Measurements from ENCODE around the gene OR12D1.
"Not testable (repeated sequence)": the region's sequence is repeated elsewhere in the genome, so short reads cannot be mapped to it uniquely, and the experiment has no call there.

Gene OR12D1

DNA sequence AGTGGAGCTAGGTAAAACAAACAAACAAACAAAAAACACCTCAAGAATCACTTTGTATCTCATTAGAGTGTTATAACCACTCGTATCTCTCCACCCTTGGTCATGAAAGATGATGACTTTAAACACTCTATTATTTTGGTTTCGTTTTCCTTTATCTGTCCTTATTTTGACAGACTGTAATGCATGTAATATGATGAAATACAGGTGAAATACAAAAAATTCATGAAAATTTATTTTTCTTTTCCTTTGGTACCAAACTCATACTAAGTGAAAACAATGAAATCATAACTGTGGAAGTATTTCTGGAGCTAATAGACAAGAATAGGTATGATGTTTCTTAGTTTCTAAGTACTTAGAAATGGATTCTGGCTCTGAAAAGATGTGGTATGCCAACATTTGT, 15.2 kb upstream of the OR12D1 start:
- CTCF ChIA-PET: interaction anchor here (1.1 kb wide), 1 partner anchor 10 kb away, joined by 3 read pairs; no protein-coding TSS in a partner anchor
- TF ChIP-seq, protein P1, sequence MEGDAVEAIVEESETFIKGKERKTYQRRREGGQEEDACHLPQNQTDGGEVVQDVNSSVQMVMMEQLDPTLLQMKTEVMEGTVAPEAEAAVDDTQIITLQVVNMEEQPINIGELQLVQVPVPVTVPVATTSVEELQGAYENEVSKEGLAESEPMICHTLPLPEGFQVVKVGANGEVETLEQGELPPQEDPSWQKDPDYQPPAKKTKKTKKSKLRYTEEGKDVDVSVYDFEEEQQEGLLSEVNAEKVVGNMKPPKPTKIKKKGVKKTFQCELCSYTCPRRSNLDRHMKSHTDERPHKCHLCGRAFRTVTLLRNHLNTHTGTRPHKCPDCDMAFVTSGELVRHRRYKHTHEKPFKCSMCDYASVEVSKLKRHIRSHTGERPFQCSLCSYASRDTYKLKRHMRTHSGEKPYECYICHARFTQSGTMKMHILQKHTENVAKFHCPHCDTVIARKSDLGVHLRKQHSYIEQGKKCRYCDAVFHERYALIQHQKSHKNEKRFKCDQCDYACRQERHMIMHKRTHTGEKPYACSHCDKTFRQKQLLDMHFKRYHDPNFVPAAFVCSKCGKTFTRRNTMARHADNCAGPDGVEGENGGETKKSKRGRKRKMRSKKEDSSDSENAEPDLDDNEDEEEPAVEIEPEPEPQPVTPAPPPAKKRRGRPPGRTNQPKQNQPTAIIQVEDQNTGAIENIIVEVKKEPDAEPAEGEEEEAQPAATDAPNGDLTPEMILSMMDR (IDR thresholded peaks at IDR 0.05; ENCODE audit: control extremely low read depth, extremely low read depth, low read depth, missing control alignments): no peak
- no peak for DNase-seq (ENCODE audit: extremely low spot score)
- POLR2A ChIA-PET: no interaction called here

DNA sequence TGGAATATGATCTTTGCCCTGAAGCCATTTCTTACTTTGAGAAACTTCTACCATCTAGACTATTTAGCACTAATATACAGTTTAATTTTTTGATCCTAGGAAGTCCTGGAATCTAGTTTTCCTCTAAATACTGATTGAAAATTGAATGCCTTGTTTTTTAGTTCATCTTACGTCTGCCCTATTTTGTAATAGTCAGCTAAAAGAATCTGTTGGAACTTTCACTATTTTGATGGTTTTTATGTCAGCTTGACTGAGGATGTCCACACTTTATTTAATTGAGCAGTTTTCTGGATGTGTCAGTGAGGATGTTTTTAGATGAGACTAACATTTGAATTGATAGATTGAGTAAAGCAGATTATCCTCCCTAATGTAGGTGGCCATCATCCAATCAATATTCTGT, 10.9 kb upstream of the OR12D1 start:
- TF ChIP-seq, protein P1 (IDR thresholded peaks at IDR 0.05; ENCODE audit: control extremely low read depth, extremely low read depth, low read depth, missing control alignments): no peak
- POLR2A ChIA-PET: no interaction called here

DNA sequence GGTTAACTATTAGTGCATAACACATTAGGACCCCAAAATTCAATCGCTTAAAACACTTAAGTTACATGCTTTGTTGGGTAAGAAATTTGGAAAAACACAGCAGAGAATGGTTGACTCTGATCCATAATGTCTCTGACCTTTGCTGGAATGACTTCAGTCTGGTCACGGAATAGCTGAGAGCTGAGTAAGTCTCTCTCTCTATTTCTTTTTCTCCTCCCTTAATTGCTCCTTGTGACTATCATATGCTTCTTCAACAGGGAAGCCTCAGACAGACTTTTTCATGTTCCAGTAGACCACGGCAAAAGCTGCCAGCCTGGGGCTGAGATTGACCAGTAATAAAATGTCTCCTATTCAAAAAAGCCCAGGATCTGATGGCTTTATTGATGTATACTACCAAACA, 4.8 kb downstream of the OR12D1 start:
- TF ChIP-seq, protein P1 (IDR thresholded peaks at IDR 0.05; ENCODE audit: control extremely low read depth, extremely low read depth, low read depth, missing control alignments): no peak
- no peak for DNase-seq (ENCODE audit: extremely low spot score)
- ChIA-PET POLR2A (no interaction called here), CTCF (no interaction called here)

More for the DNA sequence above, 10.9 kb upstream of the OR12D1 start:
- DNase-seq (ENCODE audit: extremely low spot score): no peak
- CTCF ChIA-PET: no interaction called here

DNA sequence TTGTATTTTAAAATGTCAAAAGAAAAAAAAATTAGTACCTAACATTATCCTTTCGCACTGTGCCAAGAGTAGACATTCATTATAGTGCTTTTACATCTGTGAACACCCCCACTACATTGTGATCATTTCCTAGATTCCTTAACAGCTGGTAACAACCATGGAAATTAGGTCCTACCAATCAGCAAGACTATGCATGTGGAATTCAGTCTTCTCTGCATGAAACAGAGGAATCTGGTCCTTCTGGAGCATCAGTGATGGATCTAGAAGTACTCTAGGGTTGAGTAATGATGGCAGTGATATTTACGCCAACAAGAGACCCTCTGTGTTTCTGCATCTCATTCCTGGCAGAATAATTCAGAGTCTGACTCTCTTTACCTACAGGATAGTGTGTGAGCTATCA, 9.4 kb downstream of the OR12D1 start:
- no peak for DNase-seq (ENCODE audit: extremely low spot score)
- ChIA-PET CTCF (no interaction called here), POLR2A (no interaction called here)
- TF ChIP-seq, protein P1 (IDR thresholded peaks at IDR 0.05; ENCODE audit: control extremely low read depth, extremely low read depth, low read depth, missing control alignments): no peak

DNA sequence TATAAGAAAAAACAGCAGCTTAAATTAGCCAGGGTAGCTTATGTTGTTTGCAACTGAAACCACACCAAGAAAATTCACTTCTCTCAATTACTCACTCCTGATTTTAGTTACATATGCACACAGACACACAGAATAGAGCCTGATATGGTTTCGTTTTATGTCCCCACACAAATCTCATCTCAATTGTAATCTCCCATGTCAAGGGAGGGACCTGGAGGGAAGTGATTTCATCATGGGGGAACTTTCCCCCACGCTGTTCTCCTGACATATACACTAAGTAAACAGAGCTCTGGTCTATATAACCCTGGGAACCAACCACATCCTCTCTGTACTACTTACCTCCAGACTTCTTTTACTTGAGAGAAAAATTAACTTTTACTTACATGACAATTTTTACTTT, 9.8 kb downstream of the OR12D1 start:
- CTCF ChIA-PET: no interaction called here
- TF ChIP-seq, protein P1 (IDR thresholded peaks at IDR 0.05; ENCODE audit: control extremely low read depth, extremely low read depth, low read depth, missing control alignments): no peak
- no peak for DNase-seq (ENCODE audit: extremely low spot score)
- POLR2A ChIA-PET: no interaction called here

DNA sequence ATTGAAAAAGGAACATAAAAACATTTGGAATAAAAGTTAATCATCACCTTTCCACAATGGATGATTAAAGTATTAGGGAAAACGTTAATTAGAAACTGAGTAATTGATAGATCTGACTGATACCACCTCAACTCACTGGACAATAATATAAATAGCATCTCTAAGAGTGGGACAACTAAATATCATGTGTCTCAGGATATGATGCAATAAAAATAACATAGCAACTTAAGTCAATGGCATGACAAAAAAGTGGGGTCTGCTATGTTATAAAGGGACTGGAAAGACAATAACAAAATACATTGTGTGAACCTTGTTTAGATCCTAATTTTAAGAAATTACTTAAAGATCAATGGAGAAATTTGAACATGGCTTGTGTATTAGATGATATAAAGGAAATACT, 10.3 kb downstream of the OR12D1 start:
- ChIA-PET POLR2A (no interaction called here), CTCF (no interaction called here)
- DNase-seq (ENCODE audit: extremely low spot score): no peak
- TF ChIP-seq, protein P1 (IDR thresholded peaks at IDR 0.05; ENCODE audit: control extremely low read depth, extremely low read depth, low read depth, missing control alignments): no peak

DNA sequence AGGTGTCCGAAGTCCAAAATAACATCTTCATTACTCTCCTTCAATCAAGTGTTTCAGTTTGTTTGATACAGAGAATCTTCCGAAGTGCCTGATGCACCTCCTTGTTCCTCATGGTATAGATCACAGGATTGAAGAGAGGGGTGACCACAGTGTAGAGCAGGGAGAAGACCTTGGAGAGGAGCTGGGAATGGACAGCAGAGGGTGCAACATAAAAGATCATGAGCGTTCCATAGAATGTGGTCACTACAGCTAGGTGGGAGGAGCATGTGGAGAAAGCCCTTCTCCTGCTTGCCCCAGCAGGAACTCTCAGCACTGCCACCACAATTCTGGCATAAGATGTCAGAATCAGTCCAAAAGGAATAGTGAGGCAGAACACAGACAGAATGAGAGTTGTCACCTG, 11.9 kb downstream of the OR12D1 start:
- TF ChIP-seq, protein P1 (IDR thresholded peaks at IDR 0.05; ENCODE audit: control extremely low read depth, extremely low read depth, low read depth, missing control alignments): no peak
- POLR2A ChIA-PET: no interaction called here
- no peak for DNase-seq (ENCODE audit: extremely low spot score)
- CTCF ChIA-PET: no interaction called here

DNA sequence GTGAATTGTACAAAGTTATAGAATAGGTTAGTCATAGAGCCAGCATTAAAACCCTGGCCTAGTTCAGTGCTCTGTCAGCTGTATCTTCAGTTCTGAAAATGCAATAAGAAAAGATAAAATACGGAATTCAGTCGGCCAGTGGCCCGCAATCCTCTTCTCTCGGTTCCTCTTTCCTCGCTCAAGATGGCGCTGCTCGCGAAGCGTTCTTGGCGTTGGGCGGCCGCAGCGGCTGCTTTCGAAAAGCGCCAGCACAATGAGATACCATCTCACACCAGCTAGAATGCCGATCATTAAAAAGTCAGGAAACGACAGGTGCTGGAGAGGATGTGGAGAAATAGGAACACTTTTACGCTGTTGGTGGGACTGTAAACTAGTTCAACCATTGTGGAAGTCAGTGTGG, 22.0 kb downstream of the OR12D1 start:
- POLR2A ChIA-PET; CTCF ChIA-PET; DNase-seq (ENCODE audit: extremely low spot score): not testable (repeated sequence)
